ENCODE results near the gene THEM5.

THEM5 gene

GRCh38 chr1:151816548-151817352 is 36.8 kb downstream of the THEM5 start:
- DNase-seq, result no peak

- DNase-seq, result peak in 1 of 4 experiments; percentile 16
These were observed 37.7 kb downstream of the THEM5 start for GRCh38 chr1:151815716-151816327.

DNA sequence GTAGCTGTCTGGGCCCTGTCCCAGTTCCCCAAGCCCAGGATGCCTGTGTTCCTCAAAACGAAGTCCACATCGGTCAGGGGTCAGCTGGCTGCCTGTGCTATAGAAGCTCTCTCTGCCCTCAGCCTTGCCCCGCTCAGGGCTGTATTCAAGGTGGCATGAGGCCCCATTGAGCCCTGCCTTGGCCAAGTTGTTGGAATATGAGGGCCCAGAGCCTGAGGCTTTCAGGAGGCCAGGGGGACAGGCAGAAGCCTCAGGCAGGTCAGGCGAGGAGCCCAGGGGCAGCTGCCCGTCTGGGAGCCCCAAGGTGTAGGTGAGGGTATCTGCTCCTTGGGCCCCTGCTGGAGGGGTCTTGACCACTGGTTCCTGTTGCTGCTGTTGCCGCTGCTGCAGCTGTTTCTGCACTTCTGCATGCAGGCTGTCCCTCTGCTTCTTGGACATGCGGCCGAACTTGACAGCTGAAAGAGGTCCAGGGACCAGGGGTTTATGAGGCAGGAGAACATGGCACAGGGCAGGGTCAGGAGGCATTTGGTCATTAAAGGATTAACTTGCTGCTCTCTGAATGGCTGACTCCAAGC is 38.5 kb downstream of the THEM5 start:
- no peak for DNase-seq

DNA sequence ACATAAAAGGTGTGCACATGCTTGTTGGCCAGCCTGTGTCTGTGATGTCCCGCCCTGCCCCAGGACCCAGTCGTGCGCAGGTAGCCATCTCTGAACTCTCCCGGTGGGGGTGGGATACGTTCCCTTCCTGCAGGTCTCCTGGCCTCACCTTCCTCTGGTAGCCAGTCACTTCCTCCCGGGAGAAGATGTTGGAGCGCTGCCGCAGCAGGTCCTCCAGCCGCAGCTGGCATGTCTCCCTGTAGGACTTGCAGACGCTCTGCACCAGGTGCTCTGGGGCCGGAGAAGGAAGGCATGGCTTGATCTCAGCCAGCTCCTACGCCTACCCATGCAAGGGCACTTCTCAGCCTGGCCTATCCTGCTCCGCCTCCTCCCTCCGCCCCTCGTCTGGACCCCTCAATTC is 39.1 kb downstream of the THEM5 start:
- DNase-seq, result no peak

DNA sequence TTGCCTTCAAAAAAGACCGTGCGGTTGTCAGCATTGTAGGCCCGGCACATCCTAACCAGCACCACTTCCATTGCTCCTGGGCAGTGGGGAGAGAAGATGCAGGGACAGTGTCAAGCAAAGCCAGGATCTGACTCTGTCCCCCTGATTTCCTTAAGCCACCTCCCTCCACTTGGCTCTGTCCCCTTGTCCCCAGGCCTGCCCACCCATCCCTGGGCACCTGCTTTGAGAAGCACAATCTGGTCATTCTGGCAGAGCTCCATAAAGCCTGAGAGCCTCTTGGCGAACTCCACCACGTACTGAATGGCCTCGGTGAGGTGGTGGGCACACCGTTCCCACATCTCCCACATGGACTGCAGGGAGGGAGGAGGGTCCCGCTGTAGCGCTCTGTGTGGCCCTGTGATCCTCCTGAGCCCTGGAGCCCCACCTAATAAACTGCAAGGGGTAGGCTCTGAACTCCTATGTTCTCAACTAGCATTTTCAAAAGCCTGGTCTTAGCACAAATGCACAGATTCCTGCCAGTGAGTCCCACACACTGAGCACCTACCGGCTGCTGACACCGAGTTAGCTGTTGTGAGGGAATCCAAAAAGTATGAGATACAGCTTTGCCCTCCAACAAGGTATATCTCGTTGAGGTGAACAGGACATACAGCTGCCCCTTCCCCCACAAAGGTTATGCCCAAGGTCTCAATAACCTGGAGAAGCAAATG is 40.1 kb downstream of the THEM5 start:
- DNase-seq, result no peak

DNA sequence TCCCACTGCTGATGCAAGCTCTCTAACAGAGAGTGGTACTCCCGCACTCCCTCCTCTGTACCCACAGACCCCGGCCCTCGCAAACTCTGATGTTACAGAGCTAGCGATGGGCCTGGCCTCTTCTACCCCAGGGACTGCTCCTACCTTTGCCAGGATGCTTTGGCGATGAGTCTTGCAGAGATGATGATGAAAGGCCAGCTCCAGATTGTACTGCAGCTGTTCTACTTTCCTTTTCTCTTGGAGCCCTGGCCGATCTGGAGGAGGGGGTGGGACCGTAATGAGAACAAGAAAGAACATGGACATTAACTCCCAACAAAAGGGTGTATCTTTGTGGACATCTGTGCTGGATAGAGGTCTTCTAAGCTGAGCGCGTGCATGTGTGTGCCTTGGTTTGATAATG is 42.3 kb downstream of the THEM5 start:
- DNase-seq, result no peak

DNA sequence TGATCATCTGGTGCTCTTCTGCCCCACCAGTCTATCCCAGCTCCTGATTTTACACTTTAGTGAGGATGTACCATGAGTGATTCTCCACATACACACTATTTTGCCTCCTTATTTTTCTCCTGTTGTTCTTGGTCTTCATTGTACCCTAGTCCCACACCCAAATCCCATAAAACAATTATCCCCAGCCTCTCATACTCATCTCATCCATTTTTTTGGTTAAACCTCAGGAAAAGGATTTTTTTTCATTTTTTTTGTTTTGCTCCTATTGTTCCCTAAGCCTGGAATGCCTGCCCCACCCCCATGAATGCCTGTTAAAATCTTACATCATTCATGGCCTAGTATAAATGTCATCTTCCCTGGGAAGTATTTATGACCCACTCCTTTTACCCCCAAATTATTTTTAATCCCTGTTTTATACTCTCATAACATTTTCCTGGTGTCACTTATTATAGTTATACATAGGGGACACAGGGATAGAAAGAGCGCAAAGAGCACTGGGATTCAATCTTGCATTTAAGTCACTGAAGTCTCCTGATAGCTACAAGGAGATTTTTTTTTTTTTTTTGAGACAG is 43.4 kb downstream of the THEM5 start:
- DNase-seq, result no peak

DNA sequence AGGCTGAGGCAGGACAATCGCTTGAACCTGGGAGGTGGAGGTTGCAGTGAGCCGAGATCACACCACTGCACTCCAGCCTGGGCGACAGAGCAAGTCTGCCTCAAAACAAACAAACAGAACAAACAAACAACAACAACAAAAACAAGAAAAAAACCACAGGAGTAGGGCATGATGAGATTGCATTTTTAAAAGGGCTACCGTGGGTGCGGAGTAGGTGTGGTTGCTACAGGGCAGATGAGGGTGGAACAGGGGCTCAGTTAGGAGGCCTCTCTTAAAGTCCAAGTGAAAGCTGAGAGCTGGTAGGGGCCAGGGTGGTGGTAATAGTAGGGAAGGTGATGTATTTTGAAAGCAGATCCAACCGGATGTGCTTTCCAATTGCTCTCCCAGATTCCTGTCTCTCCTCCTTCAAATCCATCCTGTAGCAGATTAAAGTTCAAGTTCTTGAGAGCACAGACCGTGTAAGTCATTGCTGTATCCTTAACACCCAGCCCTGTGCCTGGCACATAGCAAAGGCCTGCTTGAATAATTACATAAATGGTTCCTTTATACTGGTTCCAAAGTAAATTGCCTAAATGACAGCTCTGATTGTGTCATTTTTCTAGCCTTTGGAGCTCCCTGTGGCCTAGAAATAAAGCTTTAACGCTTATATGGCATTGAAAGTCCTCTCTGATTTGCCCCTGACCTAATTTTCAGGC is 44.1 kb downstream of the THEM5 start:
- no peak for DNase-seq

- no peak for DNase-seq
These were observed 45.7 kb downstream of the THEM5 start for GRCh38 chr1:151807766-151808165.

- DNase-seq, result no peak
These were observed 46.4 kb downstream of the THEM5 start for GRCh38 chr1:151807131-151807530.

- no peak for DNase-seq
These were observed 47.3 kb downstream of the THEM5 start for GRCh38 chr1:151806170-151806569.

GRCh38 chr1:151805066-151805820 is 48.3 kb downstream of the THEM5 start, which contains the start of gene LINGO4:
Gene LINGO4, minus strand, starts transcription at chr1:151805419. Its CDS starts 2,715 bp downstream, at chr1:151802704.
- DNase-seq, result no peak

- no peak for DNase-seq
These were observed 49.6 kb downstream of the THEM5 start for GRCh38 chr1:151803915-151804314.

DNA sequence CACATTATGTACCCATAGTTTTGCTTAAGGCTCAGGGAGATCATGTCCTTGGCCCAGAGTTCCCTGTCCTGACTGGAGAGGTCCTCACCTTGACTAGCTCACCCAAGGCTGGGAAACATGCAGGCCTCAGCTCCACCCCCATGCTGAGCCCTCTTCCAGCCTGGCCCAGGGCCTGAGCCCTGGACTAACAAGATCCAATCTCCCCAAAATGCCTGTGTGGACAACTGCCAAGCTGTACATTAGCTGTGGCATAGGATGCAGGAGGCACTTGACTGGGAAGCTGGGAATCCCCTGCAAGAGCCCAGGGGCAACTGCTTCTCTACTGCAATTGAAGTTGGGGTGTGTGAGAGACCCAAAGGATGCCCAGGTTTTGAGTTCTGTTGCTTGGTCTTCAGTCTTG is 50.3 kb downstream of the THEM5 start:
- no peak for DNase-seq

GRCh38 chr1:151802372-151802771 is 51.1 kb downstream of the THEM5 start:
- no peak for DNase-seq

- no peak for DNase-seq
These were observed 51.7 kb downstream of the THEM5 start for GRCh38 chr1:151801846-151802245.

GRCh38 chr1:151801310-151801820 is 52.1 kb downstream of the THEM5 start:
- no peak for DNase-seq

GRCh38 chr1:151800830-151801229 is 52.7 kb downstream of the THEM5 start:
- no peak for DNase-seq

DNA sequence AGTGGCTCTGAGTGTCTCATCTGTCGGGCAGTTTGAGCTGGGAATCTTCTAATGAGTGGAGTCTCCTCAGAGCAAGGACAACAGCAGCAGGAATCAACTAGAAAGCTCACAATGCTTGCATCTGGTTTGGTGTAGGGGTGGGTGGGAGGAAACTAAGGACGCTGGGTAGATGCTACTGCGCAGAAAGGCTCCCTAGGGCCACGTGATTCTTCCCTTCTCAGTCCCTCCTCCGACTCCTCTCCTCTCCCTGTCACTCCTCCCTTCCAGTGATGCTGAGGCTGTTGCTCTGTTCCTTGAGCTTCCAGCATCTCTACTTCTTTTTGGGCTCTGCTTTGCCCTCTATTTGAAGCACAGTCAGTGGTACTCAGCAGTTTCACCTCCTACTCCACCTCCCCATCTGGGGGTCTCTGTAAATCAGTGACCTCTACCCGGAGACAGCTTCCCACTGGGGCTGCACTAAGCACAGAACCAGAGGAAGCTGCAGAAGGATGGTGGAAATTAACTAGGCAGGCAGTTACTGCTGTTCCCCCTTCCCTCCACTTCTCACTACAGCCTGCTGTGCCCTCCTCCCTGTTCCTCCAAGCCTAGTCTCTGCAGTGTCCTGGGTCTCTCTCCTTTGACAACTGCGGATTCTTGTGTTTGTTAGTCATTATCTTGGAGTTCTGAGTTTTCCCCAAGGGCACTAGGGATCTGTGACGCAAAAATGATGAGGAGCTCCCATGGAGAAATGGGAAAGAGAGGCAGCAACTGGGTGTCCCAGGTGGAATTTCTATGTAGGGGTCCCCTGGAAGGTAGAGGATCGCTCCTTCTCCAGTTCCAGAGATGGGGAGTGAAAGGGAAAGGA is 54.1 kb downstream of the THEM5 start:
- no peak for DNase-seq

- DNase-seq, result no peak
These were observed 54.9 kb downstream of the THEM5 start for GRCh38 chr1:151798571-151798970.
